NCI-H748 treated with DMSO at 0.1 percent for 48 hours (cell line): ENCODE results near the gene NEK7.

Experiments used
- DNase-seq: peaks from one replicate; lab custom pipeline; 2025; lab: John Stamatoyannopoulos, UW

The NEK7 gene

GRCh38 chr1:198352975-198353695 lies 196.3 kb downstream of the NEK7 start:
- no peak for DNase-seq

GRCh38 chr1:198357937-198358336 lies 201.1 kb downstream of the NEK7 start:
- DNase-seq = no peak

- no peak for DNase-seq
These were observed 202.3 kb downstream of the NEK7 start for GRCh38 chr1:198359024-198359653.

DNA sequence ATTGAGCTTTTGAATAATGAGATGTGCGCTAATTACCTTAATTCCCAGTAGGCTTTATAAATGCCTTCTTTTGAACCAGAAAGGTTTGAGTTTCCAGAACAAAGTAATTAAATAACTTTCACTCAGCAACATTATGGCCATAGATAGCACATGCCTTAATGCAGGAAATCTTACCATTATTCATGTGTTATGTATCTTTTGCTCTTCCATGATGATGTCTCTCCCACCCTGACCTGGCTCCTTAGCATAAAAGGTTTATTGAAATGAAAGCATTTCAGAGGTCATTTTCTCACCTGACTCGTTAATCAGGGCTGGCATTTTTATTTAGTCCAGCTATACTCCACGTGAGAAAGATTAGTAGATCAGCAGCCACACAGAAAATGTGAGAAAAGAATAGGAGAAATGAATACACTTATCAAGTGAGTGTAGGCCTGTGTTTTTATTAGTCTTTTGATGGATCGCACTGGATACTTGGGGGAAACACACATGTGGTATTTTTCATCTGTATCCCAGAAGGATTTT lies 203.5 kb downstream of the NEK7 start:
- DNase-seq = no peak

DNA sequence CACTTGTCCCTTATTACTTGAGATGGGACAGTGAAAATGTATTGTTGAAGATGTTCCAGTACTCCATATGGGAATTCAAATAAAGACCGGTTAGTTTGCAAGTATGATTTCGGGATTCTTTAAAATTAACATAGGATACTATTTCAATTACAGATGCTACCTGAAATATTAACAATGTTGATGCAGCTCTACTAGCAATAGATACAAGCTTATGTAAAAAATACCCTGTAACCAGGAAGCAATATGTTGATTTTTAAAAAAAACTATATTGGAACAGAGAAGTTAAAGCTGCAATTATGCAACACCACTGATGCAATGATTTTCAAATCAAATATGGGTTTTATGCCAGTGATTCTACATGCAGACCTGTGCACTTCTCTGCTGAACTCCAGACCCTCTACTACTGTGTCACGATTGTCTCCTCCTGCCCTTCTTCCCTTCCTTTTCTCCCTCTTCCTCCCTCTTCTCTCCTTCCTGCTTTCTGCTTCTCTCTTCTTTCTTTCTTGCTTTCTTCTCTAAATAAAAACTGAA lies 204.5 kb downstream of the NEK7 start:
- no peak for DNase-seq

DNA sequence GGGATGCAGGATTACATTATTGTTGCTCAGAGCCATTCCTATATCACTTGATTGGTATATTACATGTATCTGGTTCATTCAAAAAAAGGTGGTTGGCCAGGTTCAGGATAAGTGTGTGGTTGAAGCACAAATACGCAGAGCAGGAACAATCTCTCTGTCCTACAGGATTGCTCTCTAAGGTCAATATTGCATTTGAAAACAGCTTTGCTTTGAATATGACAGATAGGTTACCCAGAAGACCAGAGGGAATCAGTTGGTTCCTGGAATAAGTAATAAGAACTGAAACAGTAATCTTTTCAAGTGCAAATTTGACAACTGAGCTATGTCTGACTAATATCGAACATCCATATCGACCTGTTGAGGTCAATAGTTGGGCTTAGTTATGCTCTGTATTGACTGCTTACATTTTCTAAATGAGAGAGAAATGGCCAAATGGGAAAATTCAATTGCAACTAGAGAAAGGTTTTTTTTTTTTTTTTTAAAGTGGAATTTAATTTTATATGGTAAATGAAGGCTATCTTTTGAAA lies 206.9 kb downstream of the NEK7 start:
- DNase-seq = no peak

- no peak for DNase-seq
These were observed 207.7 kb downstream of the NEK7 start for GRCh38 chr1:198364471-198364870.

DNA sequence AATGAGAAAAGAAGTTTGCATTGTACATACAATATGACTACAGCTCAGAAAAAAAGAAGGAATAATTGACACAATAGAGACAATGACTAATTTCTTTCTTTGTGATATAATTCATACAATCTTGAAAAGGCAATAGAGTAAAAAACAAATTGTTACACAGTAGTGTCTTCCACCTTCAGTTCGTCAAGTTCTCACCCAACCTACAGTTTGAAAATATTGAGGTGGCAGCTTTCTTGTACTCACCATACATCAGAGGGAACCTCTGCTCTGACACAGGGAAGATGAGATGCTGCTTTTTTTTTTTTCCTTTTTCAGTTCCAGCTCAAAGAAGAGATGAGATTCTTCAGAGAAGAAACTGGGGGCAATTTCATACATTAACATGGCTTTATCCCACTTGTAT lies 210.5 kb downstream of the NEK7 start:
- no peak for DNase-seq

DNA sequence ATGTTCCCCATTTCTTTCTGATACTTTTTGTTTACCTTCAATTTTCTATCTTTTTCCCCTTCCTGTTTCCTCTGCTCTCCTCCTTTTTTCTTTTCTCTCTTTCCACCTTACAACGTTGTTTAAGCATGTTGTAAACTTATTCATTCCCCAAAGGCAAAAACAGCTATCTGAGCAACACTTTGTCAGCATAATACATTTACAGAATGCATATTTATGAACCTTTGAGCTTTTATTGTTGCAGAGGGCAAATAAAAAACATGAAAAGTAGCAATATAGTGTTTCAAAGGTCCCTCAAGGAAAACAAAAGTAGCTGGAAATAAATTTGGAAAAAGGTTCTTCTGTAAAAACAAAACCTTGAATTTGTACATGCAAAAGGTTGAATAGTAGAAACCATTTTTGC lies 214.2 kb downstream of the NEK7 start:
- no peak for DNase-seq
